HL-60 (cell line): Measurements from ENCODE around the gene SPATA22.

Experiments used
- CTCF ChIP-seq: IDR thresholded peaks from one replicate; pipeline ENCODE4 v1.5.1; 2011; ENCODE audit warnings: low read length, control low read depth, inconsistent platforms; ENCODE audit not compliant: insufficient read depth
- TF ChIP-seq, protein P1 (sequence below): IDR thresholded peaks from 2 replicates; pipeline ENCODE4 v1.6.1; 2012; ENCODE audit warnings: low read depth; ENCODE audit not compliant: insufficient replicate concordance

DNA sequence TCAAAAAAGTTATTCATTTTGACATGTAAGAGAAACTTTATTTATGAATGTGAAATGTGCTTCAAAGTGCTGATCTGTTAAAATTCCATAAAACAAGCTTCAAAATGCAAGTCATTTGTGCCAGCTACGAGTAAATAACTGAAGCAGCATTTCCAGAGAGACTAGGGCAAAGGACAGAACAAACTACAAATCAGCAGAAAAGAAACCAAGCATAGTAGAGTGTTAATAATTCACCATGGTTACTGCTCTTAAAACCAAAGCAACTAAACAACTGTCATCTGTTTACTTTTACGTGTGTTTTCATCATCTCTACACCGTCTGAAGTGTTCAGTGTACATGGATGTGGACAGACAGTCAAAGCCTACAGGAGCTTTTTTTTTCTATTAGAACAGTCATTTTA lies 2.6 kb upstream of the SPATA22 start:
- TF ChIP-seq CTCF = no peak
- TF ChIP-seq, protein P1, sequence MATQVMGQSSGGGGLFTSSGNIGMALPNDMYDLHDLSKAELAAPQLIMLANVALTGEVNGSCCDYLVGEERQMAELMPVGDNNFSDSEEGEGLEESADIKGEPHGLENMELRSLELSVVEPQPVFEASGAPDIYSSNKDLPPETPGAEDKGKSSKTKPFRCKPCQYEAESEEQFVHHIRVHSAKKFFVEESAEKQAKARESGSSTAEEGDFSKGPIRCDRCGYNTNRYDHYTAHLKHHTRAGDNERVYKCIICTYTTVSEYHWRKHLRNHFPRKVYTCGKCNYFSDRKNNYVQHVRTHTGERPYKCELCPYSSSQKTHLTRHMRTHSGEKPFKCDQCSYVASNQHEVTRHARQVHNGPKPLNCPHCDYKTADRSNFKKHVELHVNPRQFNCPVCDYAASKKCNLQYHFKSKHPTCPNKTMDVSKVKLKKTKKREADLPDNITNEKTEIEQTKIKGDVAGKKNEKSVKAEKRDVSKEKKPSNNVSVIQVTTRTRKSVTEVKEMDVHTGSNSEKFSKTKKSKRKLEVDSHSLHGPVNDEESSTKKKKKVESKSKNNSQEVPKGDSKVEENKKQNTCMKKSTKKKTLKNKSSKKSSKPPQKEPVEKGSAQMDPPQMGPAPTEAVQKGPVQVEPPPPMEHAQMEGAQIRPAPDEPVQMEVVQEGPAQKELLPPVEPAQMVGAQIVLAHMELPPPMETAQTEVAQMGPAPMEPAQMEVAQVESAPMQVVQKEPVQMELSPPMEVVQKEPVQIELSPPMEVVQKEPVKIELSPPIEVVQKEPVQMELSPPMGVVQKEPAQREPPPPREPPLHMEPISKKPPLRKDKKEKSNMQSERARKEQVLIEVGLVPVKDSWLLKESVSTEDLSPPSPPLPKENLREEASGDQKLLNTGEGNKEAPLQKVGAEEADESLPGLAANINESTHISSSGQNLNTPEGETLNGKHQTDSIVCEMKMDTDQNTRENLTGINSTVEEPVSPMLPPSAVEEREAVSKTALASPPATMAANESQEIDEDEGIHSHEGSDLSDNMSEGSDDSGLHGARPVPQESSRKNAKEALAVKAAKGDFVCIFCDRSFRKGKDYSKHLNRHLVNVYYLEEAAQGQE = no peak
